ENCODE results near the gene TOMM34.

The TOMM34 gene

DNA sequence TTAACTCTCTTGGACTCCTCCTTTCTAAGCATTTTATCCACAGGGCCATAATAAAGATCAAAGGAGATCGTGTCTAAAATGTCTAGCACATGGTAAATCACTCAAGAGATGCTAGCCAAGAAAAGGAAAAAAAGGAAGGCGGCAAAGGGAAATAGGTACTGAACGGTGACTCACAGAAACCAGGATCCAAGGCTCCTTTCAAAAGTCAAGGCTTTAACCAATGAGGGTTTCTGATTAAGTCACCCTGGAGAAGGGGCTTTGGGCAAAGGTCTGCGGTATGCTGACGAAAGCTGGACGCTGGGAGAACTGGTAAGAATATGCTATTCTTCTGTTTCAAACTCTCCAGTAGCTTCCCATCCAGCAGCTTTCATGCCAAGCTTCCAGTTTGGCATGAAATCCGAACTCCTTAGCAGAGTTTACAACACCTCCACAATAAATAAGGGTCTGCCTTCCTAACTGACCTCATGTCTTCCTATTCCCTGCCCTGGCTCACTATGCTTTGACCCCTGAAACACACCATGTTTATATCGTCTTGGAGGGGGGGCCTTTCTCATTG, 1.0 kb downstream of the TOMM34 start:
- ChIA-PET POLR2A (interaction anchor here (1.2 kb wide), 1 partner anchor 12 kb away, joined by 5 read pairs; no protein-coding TSS in a partner anchor), CTCF (interaction anchor here (1.0 to 2.3 kb wide), 5 partner anchors 12 to 137 kb away, joined by 3 to 7 read pairs (median 3); no protein-coding TSS in a partner anchor)
- TF ChIP-seq, protein P1, sequence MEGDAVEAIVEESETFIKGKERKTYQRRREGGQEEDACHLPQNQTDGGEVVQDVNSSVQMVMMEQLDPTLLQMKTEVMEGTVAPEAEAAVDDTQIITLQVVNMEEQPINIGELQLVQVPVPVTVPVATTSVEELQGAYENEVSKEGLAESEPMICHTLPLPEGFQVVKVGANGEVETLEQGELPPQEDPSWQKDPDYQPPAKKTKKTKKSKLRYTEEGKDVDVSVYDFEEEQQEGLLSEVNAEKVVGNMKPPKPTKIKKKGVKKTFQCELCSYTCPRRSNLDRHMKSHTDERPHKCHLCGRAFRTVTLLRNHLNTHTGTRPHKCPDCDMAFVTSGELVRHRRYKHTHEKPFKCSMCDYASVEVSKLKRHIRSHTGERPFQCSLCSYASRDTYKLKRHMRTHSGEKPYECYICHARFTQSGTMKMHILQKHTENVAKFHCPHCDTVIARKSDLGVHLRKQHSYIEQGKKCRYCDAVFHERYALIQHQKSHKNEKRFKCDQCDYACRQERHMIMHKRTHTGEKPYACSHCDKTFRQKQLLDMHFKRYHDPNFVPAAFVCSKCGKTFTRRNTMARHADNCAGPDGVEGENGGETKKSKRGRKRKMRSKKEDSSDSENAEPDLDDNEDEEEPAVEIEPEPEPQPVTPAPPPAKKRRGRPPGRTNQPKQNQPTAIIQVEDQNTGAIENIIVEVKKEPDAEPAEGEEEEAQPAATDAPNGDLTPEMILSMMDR (IDR thresholded peaks at IDR 0.05; ENCODE audit: control extremely low read depth, extremely low read depth, low read depth, missing control alignments), result no peak
- no peak for DNase-seq (ENCODE audit: extremely low spot score)

DNA sequence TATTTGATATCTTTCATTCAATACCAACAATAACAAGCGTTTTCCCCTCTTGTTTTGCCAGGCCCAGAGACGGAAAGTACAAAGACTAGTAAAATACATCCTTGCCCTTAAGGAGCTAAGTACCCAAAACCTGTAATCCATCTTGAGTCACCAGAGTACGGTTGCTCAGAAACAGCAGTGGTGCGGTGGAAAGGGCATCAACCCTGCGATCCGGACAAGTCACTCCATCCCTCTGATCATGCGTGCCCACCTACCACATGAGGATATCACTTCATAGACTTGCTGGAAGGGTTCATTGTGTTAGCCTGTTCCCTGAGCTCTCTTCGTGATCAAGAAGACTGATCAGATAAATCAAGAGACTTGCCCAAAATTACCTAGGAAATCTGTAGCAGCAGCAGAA, 1.9 kb downstream of the TOMM34 start:
- POLR2A ChIA-PET, result interaction anchor here (0.6 kb wide), 1 partner anchor 9 kb away, joined by 3 read pairs; no protein-coding TSS in a partner anchor
- CTCF ChIA-PET, result interaction anchor here (1.3 kb wide), 1 partner anchor 20 kb away, joined by 5 read pairs; no protein-coding TSS in a partner anchor
- TF ChIP-seq, protein P1 (IDR thresholded peaks at IDR 0.05; ENCODE audit: control extremely low read depth, extremely low read depth, low read depth, missing control alignments), result no peak
- DNase-seq (ENCODE audit: extremely low spot score), result no peak

DNA sequence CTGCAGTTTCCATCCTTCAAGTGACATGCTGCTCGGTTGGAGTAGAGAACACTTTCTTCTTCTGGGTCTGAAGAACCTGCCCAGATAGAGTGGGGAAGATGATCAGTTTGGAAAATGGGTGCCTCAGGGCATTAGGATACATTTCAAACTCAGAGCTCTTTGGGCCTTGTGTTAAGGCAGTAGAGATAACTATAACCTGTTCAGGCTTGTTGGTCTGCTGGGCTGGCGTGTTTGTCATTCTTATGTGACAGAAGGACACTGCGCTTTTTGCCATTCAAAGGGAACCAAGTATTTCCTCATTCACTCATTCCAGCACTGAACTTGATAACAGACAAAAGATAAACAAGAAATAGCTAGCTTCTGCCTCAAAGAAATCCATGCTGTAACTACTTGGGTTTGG, 3.8 kb downstream of the TOMM34 start:
- ChIA-PET POLR2A (no interaction called here), CTCF (interaction anchor here (1.0 to 1.5 kb wide), 3 partner anchors 9 to 140 kb away, joined by 3 read pairs; no protein-coding TSS in a partner anchor)
- TF ChIP-seq, protein P1 (IDR thresholded peaks at IDR 0.05; ENCODE audit: control extremely low read depth, extremely low read depth, low read depth, missing control alignments), result no peak
- DNase-seq (ENCODE audit: extremely low spot score), result no peak

DNA sequence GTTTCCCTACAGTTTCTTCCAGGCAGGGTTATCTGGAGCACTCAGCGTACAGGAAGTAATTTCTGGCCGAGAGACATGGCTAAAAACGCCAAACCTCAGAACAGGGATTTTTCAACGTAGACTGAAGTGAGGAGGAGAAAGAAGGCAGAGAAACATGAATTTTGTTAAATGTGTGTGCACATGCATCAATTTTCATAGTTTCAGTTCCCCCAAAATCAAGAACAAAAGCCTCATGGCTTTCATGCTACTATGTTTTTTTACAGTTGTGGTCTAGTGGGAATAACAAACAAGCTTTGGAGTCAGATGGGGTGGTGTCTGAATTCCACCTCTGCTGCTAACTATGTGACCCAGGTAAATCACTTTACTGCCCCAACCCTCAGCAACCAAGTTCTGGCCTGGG, 4.9 kb downstream of the TOMM34 start:
- POLR2A ChIA-PET, result no interaction called here
- DNase-seq (ENCODE audit: extremely low spot score), result no peak
- TF ChIP-seq, protein P1 (IDR thresholded peaks at IDR 0.05; ENCODE audit: control extremely low read depth, extremely low read depth, low read depth, missing control alignments), result no peak
- CTCF ChIA-PET, result no interaction called here

DNA sequence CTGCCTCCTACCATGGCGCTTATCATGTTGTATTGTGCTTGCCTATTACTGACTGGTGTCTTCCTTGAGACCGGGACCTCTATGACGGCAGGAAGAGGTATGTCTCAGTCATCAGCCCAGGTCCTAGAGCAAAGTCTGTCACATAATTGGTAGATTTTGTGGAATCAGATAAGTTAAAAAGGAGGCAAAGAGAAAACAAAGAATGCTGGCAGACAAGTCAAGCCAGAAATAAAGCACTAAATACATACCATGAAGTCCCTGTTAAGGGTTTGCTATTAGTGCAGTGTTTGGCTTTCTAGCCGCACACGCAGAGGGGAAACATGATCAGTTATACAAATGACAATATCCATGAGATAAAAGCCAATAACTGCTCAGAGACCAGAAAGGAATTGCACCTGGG, 6.0 kb downstream of the TOMM34 start:
- TF ChIP-seq, protein P1 (IDR thresholded peaks at IDR 0.05; ENCODE audit: control extremely low read depth, extremely low read depth, low read depth, missing control alignments), result no peak
- ChIA-PET POLR2A (no interaction called here), CTCF (interaction anchor here (0.9 to 1.3 kb wide), 3 partner anchors 15 to 90 kb away, joined by 3 read pairs; no protein-coding TSS in a partner anchor)
- DNase-seq (ENCODE audit: extremely low spot score), result no peak

DNA sequence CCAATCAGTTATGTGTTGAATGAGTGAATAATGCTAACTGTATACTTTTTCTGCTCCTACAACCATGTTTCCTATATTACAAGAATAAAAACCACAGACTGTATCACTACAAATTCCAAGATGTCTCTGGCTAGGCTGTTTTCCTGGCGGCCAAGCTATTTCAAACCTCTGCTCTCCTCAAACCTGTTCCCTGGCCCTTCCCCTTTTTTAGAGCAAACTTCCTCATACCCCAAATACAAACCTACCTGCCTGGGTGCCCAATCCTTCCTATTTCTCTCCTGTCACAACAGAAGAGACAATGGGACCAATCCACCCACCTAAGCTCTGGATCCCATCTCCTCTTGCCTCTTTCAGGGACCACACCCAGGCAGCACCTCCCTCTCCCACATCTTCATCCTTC, 7.5 kb downstream of the TOMM34 start:
- DNase-seq (ENCODE audit: extremely low spot score), result no peak
- ChIA-PET CTCF (interaction anchor here (0.6 to 2.7 kb wide), 7 partner anchors 10 to 91 kb away, joined by 3 to 12 read pairs (median 3); no protein-coding TSS in a partner anchor), POLR2A (no interaction called here)
- TF ChIP-seq, protein P1 (IDR thresholded peaks at IDR 0.05; ENCODE audit: control extremely low read depth, extremely low read depth, low read depth, missing control alignments), result no peak

Measured in GM10248 (cell line).